CD8-positive, alpha-beta memory T cell (primary cell): ENCODE data around the gene ABCB10. TPM values are rescaled to one million over a fixed set of nuclear protein-coding genes. Genes with fewer than 3 reads are reported as not detected.

Source experiments
- CTCF ChIA-PET: fragments of 350-600 bp; sonication (Branson Sonifier 250); formaldehyde crosslinking; loops from one replicate; lab custom pipeline; 2021; ENCODE audit warnings: antibody characterized with exemption; lab: Charles Lee
- POLR2A ChIA-PET: fragments of 350-600 bp; sonication (Branson Sonifier 250); formaldehyde crosslinking; loops from one replicate; lab custom pipeline; 2021; ENCODE audit warnings: antibody characterized with exemption; lab: Charles Lee
- DNase-seq, 5 donors: peaks; one replicate each; pipeline versions ENCODE4 v3.0.0 to v3.0.0-alpha.2; 2020 to 2022; ENCODE audit warnings: mixed read lengths in 1 of 5
- H3K27ac ChIP-seq: one replicate; pipeline ENCODE4 v1.7.0; 2013; ENCODE audit warnings: low read depth, mild to moderate bottlenecking, low read length, moderate library complexity
- H3K27me3 ChIP-seq: 2 replicates; pipeline ENCODE4 v1.7.0; 2013; ENCODE audit warnings: low read length, mild to moderate bottlenecking; ENCODE audit not compliant: insufficient read depth, poor library complexity, severe bottlenecking
- H3K36me3 ChIP-seq: 2 replicates; pipeline ENCODE4 v1.7.0; 2013; ENCODE audit warnings: mild to moderate bottlenecking, low read length, moderate library complexity; ENCODE audit not compliant: insufficient read depth
- H3K4me1 ChIP-seq: 2 replicates; pipeline ENCODE4 v1.7.0; 2013; ENCODE audit warnings: mild to moderate bottlenecking, low read length, moderate library complexity; ENCODE audit not compliant: insufficient read depth
- H3K4me3 ChIP-seq: 2 replicates; pipeline ENCODE4 v1.7.0; 2013; ENCODE audit warnings: mild to moderate bottlenecking, low read length
- H3K9me3 ChIP-seq: 2 replicates; pipeline ENCODE4 v1.7.0; 2013; ENCODE audit warnings: mild to moderate bottlenecking, low read length
- H3K27ac Mint-ChIP-seq, 8 donors: one replicate each; pipeline ENCODE4 v1.8.0; 2020 to 2021; ENCODE audit warnings: mixed read lengths in 8 of 8, mild to moderate bottlenecking in 6 of 8, inconsistent platforms in 3 of 8, moderate library complexity in 3 of 8
- H3K27me3 Mint-ChIP-seq, 2 donors: one replicate each; pipeline ENCODE4 v1.8.0; 2020 to 2021; ENCODE audit warnings: mixed read lengths in 2 of 2, mild to moderate bottlenecking in 1 of 2, moderate library complexity in 1 of 2
- H3K36me3 Mint-ChIP-seq, 3 donors: one replicate each; pipeline ENCODE4 v1.8.0; 2020 to 2021; ENCODE audit warnings: mixed read lengths in 3 of 3, inconsistent platforms in 1 of 3, mild to moderate bottlenecking in 1 of 3
- H3K4me1 Mint-ChIP-seq, 3 donors: one replicate each; pipeline ENCODE4 v1.8.0; 2020 to 2021; ENCODE audit warnings: mixed read lengths in 3 of 3, inconsistent platforms in 1 of 3, mild to moderate bottlenecking in 1 of 3
- H3K4me3 Mint-ChIP-seq, 7 donors: one replicate each; pipeline ENCODE4 v1.8.0; 2020 to 2021; ENCODE audit warnings: mixed read lengths in 7 of 7, mild to moderate bottlenecking in 6 of 7, moderate library complexity in 4 of 7, inconsistent platforms in 2 of 7
- H3K9me3 Mint-ChIP-seq, 5 donors: one replicate each; pipeline ENCODE4 v1.8.0; 2020 to 2022; ENCODE audit warnings: mixed read lengths in 5 of 5, mild to moderate bottlenecking in 3 of 5, moderate library complexity in 2 of 5, inconsistent platforms in 1 of 5
- polyA plus RNA-seq: library from polyadenylated mRNA; unstranded; fragments of 300-500 nt; fragmentation: Illumina TruSeq; gene quantifications from one replicate; pipeline ENCODE4 v1.2.3, GENCODE V29; 2021
- total RNA-seq, 2 experiments: library from RNA; stranded (reverse); gene quantifications; one replicate each; pipeline ENCODE4 v1.2.3, GENCODE V29; 2021

ABCB10 gene
- total and polyA plus RNA-seq, 3 experiments from 2014 or later = 11.1 to 48.0 (median 42.7) TPM

- Histone ChIP-seq H3K27ac (peak overlapping the region; percentile 53), H3K36me3 (no peaks in the 10 kb centered on the region), H3K4me1 (peaks cover 20% of the 10 kb centered on the region), H3K4me3 (peak overlapping the region; percentile 70), H3K9me3 (no peaks in the 10 kb centered on the region), H3K27me3 (no peaks in the 10 kb centered on the region)
- Mint-ChIP-seq H3K9me3 (no peaks in the 10 kb centered on the region), H3K36me3 (peaks cover 0 to 13% (median 2%) of the 10 kb centered on the region in 3 donors), H3K4me1 (peaks cover 45 to 63% (median 61%) of the 10 kb centered on the region in 3 donors), H3K27me3 (peaks cover 0 to 1% of the 10 kb centered on the region in 2 donors), H3K27ac (peak overlapping the region; percentile 81 to 94 (median 88)), H3K4me3 (peak overlapping the region; percentile 84 to 100 (median 89))
- DNase-seq = peak in 2 of 5 donors; percentile 3 to 7
- ChIA-PET POLR2A (interaction anchor here (1.9 kb wide), 1 partner anchor 49 kb away, joined by 9 read pairs; the partner anchor contains the start of gene NUP133), CTCF (interaction anchor here (0.8 to 2.6 kb wide), 3 partner anchors 30 to 298 kb away, joined by 3 to 19 read pairs (median 5); partner anchors contain the start of genes TAF5L and URB2)
These were observed 1.2 kb downstream of the ABCB10 start for GRCh38 chr1:229557200-229557850.

- ChIA-PET CTCF (interaction anchor here (0.8 to 1.5 kb wide), 3 partner anchors 10 to 67 kb away, joined by 3 read pairs; no protein-coding TSS in a partner anchor), POLR2A (no interaction called here)
- no peaks in the 10 kb centered on the region for H3K9me3 ChIP-seq
- no peaks in the 10 kb centered on the region for H3K36me3 ChIP-seq
- peaks cover 51 to 74% (median 74%) of the 10 kb centered on the region in 3 donors for H3K4me1 Mint-ChIP-seq
- peaks cover 20% of the 10 kb centered on the region for H3K4me1 ChIP-seq
- peak overlapping the region in 2 of 7 donors; percentile 23 to 58 for H3K4me3 Mint-ChIP-seq
- H3K4me3 ChIP-seq = no peak overlapping the region
- no peaks in the 10 kb centered on the region for H3K9me3 Mint-ChIP-seq
- peak overlapping the region in 4 of 8 donors; percentile 21 to 64 (median 42) for H3K27ac Mint-ChIP-seq
- no peaks in the 10 kb centered on the region for H3K27me3 ChIP-seq
- H3K36me3 Mint-ChIP-seq = peaks cover 0 to 13% (median 2%) of the 10 kb centered on the region in 3 donors
- no peak for DNase-seq
- H3K27me3 Mint-ChIP-seq = peaks cover 0 to 1% of the 10 kb centered on the region in 2 donors
- H3K27ac ChIP-seq = no peak overlapping the region
These were observed 3.5 kb downstream of the ABCB10 start for GRCh38 chr1:229554886-229555621.

- CTCF ChIA-PET = no interaction called here
- no peak for DNase-seq
- Histone ChIP-seq H3K9me3 (no peaks in the 10 kb centered on the region), H3K4me3 (no peak overlapping the region), H3K27ac (no peak overlapping the region), H3K36me3 (no peaks in the 10 kb centered on the region), H3K4me1 (peaks cover 16% of the 10 kb centered on the region), H3K27me3 (no peaks in the 10 kb centered on the region)
- peaks cover 44 to 65% (median 63%) of the 10 kb centered on the region in 3 donors for H3K4me1 Mint-ChIP-seq
- peaks cover 0 to 23% (median 2%) of the 10 kb centered on the region in 3 donors for H3K36me3 Mint-ChIP-seq
- peaks cover 0 to 1% of the 10 kb centered on the region in 2 donors for H3K27me3 Mint-ChIP-seq
- no peaks in the 10 kb centered on the region for H3K9me3 Mint-ChIP-seq
- POLR2A ChIA-PET = no interaction called here
- peak overlapping the region in 1 of 7 donors; percentile 84 for H3K4me3 Mint-ChIP-seq
- peak overlapping the region in 2 of 8 donors; percentile 56 to 76 for H3K27ac Mint-ChIP-seq
These were observed 4.8 kb downstream of the ABCB10 start for GRCh38 chr1:229553621-229554130.

DNA sequence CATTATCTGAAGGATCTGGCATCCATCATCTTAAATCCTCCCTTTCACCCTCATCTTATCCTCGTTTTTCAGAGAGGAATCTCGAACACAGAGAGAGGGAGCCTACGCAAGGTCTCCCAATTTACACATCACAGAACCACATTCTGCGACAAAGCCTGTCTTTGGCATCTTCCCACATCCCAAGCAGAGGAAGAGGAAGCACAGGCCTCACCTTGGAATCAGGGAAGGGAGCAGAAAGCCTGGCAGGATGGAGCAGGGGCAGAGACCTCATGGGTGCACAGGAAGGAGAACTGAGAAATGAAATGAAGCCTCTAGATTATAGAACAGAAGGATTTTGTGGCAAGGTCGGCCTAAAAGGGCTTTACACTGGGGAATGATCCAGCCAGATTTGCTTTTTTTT is 5.8 kb downstream of the ABCB10 start:
- Mint-ChIP-seq H3K27ac (peak overlapping the region in 1 of 8 donors; percentile 38), H3K27me3 (peaks cover 0 to 1% of the 10 kb centered on the region in 2 donors), H3K36me3 (peaks cover 0 to 27% (median 5%) of the 10 kb centered on the region in 3 donors), H3K9me3 (no peaks in the 10 kb centered on the region), H3K4me3 (no peak overlapping the region), H3K4me1 (peaks cover 44 to 63% (median 61%) of the 10 kb centered on the region in 3 donors)
- ChIA-PET CTCF (no interaction called here), POLR2A (no interaction called here)
- no peaks in the 10 kb centered on the region for H3K36me3 ChIP-seq
- H3K4me1 ChIP-seq = peaks cover 16% of the 10 kb centered on the region
- H3K4me3 ChIP-seq = no peak overlapping the region
- DNase-seq = no peak
- no peak overlapping the region for H3K27ac ChIP-seq
- H3K27me3 ChIP-seq = no peaks in the 10 kb centered on the region
- H3K9me3 ChIP-seq = no peaks in the 10 kb centered on the region

- peak overlapping the region in 2 of 8 donors; percentile 5 to 38 for H3K27ac Mint-ChIP-seq
- ChIA-PET CTCF (no interaction called here), POLR2A (no interaction called here)
- H3K4me1 ChIP-seq = no peaks in the 10 kb centered on the region
- H3K27me3 Mint-ChIP-seq = peaks cover 0 to 1% of the 10 kb centered on the region in 2 donors
- H3K9me3 Mint-ChIP-seq = no peaks in the 10 kb centered on the region
- no peaks in the 10 kb centered on the region for H3K36me3 ChIP-seq
- H3K27me3 ChIP-seq = no peaks in the 10 kb centered on the region
- no peak overlapping the region for H3K27ac ChIP-seq
- H3K36me3 Mint-ChIP-seq = peaks cover 0 to 34% (median 8%) of the 10 kb centered on the region in 3 donors
- H3K4me3 Mint-ChIP-seq = no peak overlapping the region
- H3K4me3 ChIP-seq = no peak overlapping the region
- peaks cover 28 to 47% (median 44%) of the 10 kb centered on the region in 3 donors for H3K4me1 Mint-ChIP-seq
- no peak for DNase-seq
- no peaks in the 10 kb centered on the region for H3K9me3 ChIP-seq
These were observed 7.5 kb downstream of the ABCB10 start for GRCh38 chr1:229550812-229551567.

GRCh38 chr1:229547542-229547941 is 11.0 kb downstream of the ABCB10 start:
- POLR2A ChIA-PET = no interaction called here
- Mint-ChIP-seq H3K27ac (no peak overlapping the region), H3K27me3 (no peaks in the 10 kb centered on the region), H3K4me3 (no peak overlapping the region), H3K9me3 (no peaks in the 10 kb centered on the region), H3K36me3 (peaks cover 0 to 58% (median 9%) of the 10 kb centered on the region in 3 donors), H3K4me1 (peaks cover 11 to 22% (median 21%) of the 10 kb centered on the region in 3 donors)
- H3K4me1 ChIP-seq = no peaks in the 10 kb centered on the region
- no peaks in the 10 kb centered on the region for H3K9me3 ChIP-seq
- no peak for DNase-seq
- H3K4me3 ChIP-seq = no peak overlapping the region
- CTCF ChIA-PET = interaction anchor here (0.6 to 1.8 kb wide), 2 partner anchors 11 to 142 kb away, joined by 4 to 5 read pairs; partner anchors contain the start of gene ABCB10
- H3K27ac ChIP-seq = no peak overlapping the region
- H3K27me3 ChIP-seq = no peaks in the 10 kb centered on the region
- H3K36me3 ChIP-seq = peaks cover 9% of the 10 kb centered on the region

- peaks cover 9% of the 10 kb centered on the region for H3K36me3 ChIP-seq
- ChIA-PET CTCF (interaction anchor here (1.1 kb wide), 1 partner anchor 11 kb away, joined by 3 read pairs; no protein-coding TSS in a partner anchor), POLR2A (no interaction called here)
These were observed 13.9 kb downstream of the ABCB10 start for GRCh38 chr1:229544587-229544986.

More at GRCh38 chr1:229544587-229544986, 13.9 kb downstream of the ABCB10 start:
- Histone ChIP-seq H3K4me1 (no peaks in the 10 kb centered on the region), H3K27me3 (no peaks in the 10 kb centered on the region), H3K4me3 (no peak overlapping the region), H3K9me3 (no peaks in the 10 kb centered on the region), H3K27ac (no peak overlapping the region)
- DNase-seq = no peak
- H3K4me3 Mint-ChIP-seq = no peak overlapping the region
- H3K36me3 Mint-ChIP-seq = peaks cover 5 to 77% (median 19%) of the 10 kb centered on the region in 3 donors
- peak overlapping the region in 1 of 8 donors; percentile 68 for H3K27ac Mint-ChIP-seq
- H3K27me3 Mint-ChIP-seq = no peaks in the 10 kb centered on the region
- peaks cover 12 to 15% (median 15%) of the 10 kb centered on the region in 3 donors for H3K4me1 Mint-ChIP-seq
- H3K9me3 Mint-ChIP-seq = no peaks in the 10 kb centered on the region
